DMS 273 (cell line): ENCODE measurements around the gene TLCD5.

Experiments used
- DNase-seq: peaks from one replicate; lab custom pipeline; 2025; ENCODE audit not compliant: unreplicated experiment; lab: John Stamatoyannopoulos, UW

Gene TLCD5

DNA sequence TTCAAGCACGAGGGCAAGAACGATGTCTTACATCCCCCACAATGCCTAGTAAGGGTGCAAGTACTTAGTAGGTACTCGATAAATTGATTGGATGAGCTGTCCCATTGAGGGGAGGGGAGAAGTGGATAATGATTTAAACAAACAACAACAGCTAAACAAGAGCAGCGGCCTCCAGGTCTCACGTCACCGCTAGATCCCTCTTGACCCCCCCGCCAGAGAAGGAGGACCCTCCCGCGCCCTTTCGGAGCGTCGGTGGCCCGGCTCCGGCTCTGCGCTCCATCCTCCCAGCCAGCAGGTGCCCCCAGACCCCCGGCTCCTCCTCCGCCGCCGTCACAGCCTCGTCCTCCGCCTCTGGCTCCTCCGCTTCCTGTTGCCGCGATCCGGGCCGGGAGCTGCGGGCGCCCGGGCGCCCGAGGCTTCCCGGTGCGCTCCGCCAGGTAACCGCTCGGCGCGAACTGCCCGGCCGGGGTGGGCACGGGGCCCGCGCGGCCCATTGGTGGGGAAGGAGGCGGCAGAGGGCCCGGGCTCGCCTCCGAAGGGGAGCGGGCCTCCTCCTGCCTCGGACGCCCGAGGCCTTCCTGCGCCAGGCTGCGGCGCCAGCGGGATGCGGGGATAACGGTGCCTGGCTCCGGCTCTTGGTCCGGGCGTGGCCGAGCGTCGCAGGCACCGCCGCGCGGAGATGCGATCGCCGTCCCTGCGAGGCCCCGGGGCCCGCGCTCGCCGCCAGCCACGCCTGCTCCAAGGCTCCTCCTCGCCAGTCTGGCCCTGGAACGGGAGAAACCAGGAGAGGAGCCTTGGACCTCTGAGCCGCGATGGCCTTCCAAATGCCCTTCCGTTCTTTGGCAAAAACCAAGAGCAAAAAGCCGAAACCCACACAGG, at the start of gene TLCD5:
TSS of gene TLCD5 (plus strand) at position 368 of the 879 bp plus-strand sequence. CDS start 2,143 bp downstream, outside the sequence.
- peak; percentile 85 for DNase-seq

DNA sequence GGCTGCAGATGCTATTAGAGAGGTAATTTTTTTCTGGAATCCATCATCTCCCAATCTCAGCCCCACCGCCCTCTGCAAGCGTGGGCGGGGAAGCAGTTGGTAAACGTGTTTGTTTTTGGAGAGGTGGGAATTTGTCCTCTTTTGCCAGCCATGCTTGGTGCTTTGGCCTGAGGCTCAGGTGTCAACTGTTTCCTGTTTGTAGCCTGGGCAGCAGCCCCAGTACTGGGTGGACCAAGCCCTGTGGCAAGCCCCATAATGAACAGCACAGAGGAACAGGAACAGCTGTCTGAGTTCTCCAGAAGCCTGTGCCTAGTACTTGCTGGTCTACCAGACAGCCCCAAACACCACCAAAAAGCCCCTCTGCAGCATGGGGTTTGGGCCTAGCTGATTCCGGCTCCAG, 45.6 kb upstream of the TLCD5 start:
- no peak for DNase-seq

DNA sequence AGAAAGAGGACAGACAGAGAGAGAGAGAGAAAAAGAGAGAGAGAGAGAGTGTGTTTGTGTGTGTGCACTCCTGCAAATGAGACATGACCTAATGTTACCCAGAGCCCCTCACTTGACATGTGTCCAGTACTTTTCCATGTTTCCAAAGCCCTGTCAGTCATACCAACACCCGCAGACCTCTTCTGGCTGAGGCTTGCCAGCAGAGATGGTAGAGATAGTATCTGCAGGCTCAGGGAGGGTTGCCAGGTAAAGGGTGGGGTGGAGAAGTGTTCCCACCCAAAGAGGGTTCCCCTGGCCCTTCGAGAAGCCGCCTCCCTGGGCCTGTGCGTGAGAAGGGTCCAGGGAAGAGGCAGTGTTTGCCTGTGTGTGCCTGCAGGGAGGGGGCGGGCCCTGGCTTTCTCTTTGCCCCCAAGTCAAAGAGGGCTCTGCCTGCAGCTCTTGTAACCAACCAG, 44.5 kb upstream of the TLCD5 start:
- DNase-seq = peak; percentile 12

DNA sequence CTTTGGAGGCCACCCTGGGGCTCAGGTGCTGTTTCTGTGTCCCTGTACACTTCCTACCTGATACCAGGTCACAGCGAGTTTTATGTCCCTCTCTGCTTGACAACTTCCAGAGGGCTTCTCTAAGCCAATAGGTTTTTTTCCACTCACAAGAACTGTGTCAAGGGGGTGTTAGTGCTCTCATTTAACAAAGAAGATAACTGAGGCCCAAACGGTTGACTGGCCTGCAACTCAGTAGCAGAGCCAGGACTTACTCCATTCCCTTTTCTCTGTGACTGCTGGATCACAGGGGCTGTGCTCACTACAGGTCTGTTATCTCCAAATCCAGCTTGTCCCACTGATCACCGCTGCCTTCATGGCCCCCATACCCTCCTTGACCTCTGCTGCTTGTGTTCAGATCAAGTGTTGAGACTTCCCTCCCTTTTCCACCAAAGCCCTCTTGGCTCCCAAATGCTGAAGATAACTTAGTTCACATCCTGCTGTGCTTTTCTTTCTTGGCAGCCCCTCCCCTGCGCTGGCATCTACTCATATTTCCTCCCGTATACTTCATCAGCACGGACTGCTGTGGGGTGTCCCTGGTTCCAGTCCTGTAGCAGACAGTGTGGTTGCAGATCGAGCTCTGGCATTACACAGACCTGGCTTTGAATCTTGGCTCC, 43.8 kb upstream of the TLCD5 start:
- peak; percentile 16 for DNase-seq

DNA sequence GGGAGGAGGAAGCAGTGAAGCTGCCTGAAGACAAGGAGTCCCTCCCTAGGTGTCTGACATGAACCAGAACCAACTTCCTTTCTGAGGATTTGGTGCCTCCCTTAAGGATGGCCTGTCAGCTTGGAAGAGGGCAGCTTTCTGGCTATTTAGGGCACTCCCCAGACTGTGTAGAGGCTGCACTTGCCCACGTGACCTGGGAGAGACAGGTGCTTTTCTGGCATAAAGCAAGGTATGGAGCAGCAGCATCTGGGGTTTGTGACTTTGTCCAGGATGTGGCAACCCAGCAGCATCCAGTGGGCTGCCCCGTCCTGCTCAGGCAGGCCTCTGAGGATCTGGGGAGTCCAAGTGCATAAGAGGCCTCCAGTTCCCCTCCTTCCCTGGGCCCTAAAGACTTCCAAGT, 42.0 kb upstream of the TLCD5 start:
- DNase-seq = no peak

DNA sequence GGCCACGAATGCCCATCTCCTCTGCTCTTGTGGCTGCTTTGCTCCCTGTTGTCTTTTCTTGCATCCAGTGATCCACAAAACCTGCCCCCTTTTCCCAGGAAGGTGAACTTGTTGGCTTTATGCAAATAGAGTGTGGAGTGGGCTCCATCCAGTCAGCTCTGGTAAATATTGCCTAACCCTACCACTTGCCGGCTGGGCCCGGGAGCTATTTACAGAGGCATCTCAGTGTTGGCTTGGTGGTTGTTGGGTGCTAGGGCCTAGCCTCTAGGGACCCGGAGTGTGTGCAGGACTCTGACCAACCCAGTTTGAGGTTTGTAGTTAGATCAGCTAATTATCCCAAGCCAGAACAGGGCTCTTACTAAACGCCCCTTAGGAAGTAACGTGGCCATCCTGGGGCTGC, 40.8 kb upstream of the TLCD5 start:
- no peak for DNase-seq

DNA sequence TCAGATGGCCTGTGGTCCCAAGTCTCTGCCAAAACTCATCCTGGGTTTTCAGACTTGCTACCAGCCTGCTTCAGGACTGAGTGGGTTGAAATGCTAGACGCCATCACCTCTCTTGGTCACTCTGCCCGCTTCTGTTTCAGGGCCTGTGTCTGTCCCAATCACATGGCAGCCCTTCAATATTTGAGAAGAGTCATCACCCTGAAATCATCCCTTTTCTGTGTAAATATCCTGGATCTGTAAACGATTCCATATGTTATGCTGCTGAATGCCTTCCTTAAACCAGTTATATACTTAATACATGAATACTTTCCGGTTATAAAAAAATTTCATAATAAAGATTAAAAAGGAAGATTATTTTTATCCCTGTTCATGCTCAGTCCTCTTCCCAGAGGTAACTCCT, 39.8 kb upstream of the TLCD5 start:
- no peak for DNase-seq

DNA sequence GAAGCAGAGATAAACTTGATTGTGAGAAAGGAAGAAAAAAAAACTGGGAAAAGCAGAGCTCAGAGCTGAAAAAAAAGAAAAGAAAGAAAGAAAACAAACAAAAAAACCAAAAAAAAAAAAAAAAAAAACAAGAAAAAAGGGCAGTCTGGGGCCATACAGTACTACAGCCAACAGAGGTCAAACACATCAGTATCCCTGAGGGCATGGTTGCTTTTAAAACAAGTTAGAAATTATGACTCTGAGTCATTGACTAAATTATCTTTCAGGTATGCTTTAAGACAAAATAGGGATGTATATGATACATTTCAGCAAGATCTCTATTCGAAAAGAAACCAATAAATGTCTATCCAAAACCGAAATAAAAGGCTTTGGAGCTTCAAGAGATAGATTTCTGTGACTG, 37.1 kb upstream of the TLCD5 start:
- DNase-seq = no peak

DNA sequence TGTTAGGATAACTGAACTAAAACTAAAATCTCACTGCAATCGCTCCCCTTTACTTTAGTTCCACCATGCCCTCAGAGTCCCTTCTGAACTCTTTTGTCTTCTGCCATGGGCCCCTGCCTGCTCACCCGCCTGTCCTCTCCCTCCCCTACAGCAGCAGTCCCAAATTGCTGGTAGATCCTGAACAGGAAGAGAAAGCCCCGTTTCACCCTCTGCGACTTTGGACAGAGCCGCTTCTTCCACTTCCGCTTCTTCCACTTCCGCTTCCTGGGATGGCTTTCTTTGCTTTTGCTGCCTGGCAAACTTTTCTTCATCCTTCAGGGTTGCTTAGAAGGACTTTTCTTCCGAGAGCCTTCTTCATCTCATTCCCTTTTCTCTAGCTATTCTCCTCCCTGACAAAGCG, 35.7 kb upstream of the TLCD5 start:
- DNase-seq = no peak

DNA sequence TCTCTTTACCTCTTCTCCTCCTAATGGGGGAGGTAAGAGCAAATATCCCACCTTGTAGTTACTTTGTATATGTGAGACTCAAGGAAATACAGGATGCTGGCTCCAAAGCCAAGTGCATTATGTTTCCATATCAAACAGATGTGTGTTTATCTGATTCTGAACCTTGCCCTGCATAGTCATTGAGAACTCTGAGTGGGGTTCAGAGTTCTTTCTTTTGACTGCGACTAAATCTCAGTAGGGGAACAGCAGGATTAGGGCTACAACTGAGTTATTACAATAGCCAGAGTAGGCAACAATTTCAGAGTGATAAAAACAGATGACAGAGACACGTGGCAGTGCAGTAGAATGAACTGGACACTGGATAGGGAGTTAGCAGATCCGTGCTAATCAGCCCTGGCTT, 34.1 kb upstream of the TLCD5 start:
- DNase-seq = no peak

DNA sequence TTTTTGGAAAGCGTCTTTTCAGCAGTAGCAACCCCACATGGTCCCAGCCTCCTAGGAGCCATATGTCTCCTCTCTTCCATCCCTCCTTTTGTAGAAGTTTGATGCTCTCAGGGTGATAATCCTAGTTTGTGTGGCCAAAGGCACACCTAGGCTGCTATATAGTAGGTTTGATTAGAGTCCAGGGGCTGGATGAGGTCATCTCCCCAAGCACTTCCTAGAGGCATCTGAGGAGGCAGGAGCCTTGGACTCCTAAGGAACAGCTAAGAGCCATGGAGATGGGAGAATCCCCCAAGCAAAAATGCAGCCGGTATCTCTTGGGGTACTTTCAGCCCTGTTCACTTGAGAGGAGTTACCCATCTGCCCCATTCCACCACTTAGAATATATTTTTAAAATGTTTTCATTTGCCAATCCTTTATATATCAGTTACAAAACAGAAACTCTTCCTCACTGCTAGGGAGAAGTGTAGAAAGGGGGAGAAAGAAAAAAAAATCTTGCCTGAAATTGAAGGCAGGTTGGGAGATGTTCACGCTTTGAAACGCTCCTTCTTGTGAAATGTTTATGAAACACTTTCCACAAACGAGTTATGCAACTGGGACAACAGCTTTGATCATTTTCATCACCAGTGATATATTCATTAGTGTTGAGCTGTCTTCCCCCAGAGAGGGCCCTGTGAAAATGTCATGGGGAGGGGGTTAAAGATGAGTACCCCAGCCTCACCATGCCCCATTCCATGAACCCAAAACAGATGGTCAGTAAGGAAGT, 31.9 kb upstream of the TLCD5 start:
- no peak for DNase-seq

DNA sequence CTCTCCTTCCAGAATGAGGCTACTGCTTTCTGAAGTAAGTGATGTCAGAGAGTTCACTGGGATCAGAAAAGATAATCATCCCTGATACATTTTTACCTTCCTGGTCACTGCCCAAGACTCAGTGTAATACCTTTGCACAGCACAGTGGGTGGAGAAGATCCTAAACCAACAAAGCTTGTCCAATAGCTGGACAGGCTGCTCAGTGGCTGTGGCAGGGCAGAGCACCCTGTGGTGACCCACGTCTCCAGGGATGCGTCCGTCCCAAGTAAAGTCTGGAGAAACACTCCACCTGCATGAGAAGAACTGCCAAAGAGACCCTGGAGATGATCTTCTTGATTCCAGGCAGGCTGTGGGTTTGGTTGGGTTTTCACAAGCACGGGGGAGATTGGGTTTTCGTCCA, 31.0 kb upstream of the TLCD5 start:
- no peak for DNase-seq

DNA sequence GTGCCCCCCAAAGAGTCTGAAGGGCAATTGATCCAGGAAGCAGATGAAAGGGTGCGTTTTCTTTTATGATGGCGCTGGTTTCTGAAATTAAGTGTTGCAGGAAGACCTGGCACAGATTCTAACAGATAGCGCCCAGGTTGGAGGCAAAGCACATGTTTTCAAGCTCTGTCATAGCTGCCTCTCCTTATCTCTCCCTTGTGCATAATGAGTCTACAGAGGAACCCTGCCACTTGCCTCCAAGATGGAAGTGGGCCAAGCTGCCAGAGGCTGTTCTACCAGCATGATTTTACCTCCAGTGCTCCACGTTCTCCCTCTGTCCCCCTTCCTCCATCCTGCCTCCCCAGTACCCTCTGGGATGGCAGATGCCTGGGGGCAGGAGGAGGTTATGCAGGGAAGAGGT, 30.0 kb upstream of the TLCD5 start:
- peak; percentile 39 for DNase-seq

DNA sequence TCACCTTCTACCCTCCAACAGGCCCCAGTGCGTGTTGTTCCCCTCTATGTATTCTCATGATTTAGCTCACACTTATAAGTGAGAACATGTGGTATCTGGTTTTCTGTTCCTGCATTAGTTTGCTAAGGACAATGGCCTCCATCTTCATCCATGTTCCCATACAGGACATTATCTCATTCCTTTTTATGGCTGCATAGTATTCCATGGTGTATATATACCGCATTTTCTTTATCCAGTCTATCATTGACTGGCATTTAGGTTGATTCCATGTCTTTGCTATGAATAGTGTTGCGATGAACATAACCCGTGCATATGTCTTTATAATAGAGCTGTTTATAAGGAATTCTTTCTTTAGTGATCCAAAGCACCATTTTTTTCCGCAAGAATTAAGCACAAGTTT, 28.5 kb upstream of the TLCD5 start:
- DNase-seq = no peak

DNA sequence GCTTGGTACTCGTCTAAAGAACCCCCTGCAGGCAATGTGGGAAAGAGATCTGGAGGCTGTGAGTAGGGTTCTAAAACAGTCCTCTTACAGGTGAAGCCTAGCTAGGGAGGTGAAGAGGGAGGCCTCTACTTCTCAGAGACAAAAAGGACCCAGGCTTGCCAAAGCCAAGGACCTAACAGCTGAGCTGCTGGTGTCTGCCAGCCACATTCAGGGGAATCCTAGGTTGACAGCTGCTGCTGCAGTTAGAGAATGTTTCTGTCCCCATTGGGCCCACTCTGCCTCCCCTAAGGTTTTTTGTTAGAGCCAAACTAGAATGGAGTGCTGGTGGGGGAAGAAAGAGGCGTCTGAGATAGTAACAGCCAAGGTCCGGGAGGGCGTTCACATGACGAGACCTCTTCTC, 26.6 kb upstream of the TLCD5 start:
- no peak for DNase-seq

DNA sequence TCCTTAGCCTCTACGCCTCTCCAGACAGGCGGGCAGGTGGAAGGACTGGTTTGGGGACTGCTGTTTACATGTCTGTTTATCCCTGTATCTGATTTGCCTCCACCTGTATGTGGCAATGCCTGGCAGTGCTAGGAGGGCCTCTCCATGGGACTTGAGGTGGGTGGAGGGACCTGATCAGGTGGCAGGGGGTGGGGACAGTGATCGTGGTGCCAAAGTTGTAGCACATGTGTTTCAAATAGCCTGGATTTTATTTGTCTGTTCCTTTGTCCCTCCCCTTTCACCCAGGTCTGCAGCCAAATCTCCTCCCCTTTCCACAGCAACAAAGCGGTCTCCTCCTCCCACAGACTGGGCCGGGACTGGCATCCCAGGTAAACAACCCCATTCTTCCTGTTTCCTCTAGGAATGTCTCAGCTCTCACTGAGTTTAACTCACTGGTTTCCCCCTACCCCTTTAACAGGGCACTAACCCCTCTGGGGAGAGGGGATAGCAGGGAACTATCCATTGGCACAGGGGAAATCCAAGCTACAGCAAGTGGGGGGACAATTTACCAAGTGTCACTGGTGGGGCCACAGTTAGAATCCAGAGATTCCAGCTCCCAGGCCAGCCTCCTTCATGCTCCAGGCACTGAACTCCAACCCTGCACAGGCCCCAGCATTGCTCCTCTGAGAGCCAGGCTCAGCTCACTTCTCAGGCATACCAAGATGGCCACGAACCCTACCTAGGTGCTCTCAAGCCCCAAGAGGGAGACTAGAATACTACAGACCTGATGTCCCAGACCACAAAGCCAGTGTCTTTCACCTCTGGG, 22.9 kb upstream of the TLCD5 start:
- no peak for DNase-seq

DNA sequence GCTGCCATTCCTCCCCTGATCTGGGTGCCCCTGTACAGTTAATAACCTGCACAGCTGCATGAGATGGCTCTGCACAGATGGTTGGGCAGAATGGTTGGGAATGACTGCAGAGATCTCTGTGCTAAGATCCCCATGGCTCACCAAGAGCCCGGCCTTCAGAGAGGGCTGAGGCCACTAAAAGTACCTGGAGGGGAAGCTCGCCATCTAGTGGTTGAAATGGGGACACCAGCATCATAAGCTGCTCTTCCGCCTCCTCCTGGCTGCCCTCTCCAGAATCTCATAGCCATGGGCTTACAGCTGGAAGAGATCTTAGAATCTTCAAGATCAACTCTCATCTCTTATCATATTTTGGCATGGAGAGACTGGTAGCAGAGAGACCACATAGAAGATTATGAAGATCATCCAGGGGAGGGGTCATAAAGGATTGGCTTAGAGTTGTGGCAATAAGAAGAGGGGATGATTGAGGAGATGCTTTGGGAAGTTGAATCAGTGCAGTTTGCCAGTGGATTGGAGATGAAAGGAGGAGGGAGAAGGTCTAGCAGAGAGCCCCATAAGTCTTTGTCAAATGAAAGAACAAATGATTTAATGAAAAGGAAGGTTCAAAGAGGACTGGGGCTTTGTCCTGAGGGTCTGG, 22.0 kb upstream of the TLCD5 start:
- peak; percentile 88 for DNase-seq

DNA sequence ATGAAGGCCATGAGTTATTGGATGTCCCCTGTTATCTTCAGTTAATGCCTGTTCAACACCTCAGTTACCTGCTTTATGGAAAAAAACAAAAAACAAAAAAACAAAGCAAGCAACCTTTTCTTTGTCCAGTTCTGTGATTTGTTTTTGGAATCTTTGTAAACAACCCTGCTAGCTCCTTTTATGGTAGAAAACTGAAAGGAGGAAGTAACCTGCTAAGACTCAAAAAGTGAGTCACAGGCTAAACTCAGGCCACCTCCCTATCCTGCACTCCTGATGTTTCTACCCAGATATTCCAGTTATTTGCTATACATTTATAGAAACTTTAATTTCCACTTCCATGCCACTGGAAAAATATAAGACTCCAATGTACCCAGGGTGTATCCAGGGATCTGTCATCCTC, 20.6 kb upstream of the TLCD5 start:
- DNase-seq = no peak

DNA sequence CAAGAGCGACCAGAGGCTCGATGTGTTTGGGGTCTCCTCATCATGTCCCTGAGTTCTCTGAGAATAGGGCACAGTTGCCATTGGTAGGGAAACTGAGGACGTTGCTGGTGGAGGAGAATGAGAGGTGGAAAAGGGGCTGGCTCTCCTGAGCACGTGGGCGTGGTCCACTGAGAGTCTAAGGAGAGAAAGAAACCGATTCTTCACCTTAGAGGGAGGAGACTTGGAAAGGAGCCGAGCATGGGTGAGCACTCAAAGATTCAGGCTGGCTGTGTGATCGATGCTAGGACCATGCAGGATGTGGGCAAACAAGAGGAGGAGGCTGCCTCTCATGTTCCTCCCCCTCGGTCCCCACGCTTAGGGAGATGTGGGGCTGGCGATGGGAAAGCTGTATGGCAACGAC, 19.8 kb upstream of the TLCD5 start:
- no peak for DNase-seq

DNA sequence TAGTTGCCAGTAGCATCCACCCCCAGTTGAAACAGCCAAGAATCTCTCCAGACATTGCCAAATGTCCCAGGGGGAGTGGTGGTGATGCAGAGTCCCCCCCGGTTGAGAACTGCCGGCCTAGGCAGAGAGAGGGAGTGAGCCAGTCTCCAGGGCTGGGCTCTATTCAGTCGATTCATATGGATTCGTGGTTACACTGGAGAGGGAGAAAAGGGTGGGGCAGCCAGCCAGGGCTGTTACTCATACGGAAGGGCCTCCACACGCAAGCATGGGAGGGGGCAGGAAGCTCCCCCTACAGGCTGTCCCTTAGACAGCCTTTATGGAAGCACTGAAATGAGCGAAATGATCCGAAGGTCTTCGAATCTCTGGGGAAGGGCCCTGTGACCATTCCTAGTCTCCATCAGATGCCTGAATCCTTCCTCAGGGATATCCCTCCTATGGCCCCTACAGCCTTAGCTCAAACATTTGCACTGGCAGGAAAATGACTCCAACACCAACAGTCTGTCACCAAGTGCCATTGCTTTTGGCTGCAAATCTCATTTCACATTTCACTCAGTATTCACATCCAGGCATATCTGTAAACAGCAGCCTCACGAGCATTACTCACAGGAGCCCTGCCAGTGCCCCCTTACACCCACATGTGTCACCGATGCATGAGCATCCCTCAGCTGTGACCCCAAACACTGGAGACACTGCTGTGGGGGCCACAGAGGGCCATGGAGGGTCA, 18.4 kb upstream of the TLCD5 start:
- DNase-seq = peak; percentile 63
